ENCODE measurements around the gene ADGRB2.
"Not testable (repeated sequence)": the region's sequence is repeated elsewhere in the genome, so short reads cannot be mapped to it uniquely, and the experiment has no call there.

Gene ADGRB2

DNA sequence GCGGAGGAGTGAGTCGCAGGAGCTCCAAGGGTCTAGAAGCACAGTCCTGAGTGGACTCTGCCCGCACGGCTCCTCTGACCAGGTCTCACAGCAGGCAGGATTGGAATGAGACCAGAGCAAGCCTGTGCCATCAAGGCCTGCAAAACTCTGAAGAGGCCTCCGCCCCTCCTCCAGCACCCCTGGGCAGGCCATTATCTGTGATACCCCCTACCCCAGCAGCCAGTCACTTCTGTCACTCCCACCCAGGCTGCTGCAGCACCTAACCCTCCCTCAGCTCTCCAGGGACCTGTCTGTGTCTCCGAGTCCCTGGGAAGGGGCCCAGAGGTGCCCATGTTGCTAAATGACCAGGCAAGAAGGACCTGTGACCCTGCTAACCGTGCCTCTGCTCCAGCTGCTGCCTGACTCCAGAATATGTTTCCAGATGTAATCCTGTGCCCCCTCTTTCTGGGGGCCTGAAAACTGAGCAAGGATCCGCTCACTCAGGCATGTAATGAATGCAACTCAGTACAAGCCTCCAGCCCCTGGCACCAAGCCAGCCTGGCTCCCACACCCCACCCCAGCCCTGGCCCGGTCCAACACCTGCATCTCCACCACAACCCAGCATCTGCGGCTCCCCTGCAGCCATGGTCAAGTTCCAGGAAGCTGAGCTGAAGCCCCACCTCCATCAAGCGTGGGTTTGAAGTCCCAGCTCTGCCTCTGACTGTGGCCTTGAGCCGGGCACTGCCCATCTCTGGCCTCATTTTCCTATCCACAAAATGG lies 38.2 kb downstream of the ADGRB2 start:
- peak; percentile 11 to 62 (median 41) for DNase-seq

DNA sequence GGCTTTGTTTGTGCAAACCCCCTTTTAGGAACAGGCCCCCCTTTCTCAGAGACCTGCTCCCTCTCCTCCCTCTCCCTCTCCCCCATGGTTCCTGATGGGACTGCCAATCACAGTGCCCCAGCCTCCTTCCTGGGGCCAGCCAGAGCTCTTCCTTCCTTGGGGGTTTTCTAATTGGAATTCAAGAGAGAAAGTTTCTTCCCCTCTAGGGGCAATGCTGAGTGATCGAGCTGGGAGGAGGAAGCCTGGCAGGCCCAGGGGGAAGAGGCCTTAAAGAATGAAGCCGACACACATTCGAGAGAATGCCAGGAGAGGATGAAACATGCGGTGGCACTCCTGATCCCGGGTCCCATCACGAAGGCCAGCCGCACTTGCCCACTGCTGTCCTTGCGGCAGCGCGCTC lies 39.0 kb downstream of the ADGRB2 start:
- no peak for DNase-seq

DNA sequence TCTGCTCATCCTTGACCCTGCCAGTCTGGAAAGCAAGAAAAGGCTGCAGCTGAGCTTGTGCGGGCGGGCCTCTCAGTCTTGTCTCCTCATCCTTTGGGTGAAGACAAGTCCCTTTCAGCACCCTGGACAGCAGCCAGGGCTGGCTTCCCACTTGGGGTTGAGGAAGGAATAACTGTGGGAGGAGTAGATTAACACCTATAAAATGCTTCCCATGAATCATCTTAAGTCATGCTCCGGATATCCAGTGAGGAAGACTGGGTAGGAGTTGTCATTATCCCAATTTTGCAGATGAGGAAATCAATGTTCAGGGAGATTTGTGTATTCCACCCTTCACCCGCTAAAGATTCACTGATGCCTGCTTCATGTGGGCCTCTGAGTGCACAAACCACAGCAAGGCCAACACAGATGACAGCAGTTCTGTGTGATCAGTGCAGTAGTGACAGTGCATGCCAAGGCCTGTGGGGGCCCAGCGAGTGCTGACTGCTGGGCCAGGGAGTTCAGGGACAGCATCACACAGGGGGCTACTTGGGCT lies 40.2 kb downstream of the ADGRB2 start:
- DNase-seq: no peak

DNA sequence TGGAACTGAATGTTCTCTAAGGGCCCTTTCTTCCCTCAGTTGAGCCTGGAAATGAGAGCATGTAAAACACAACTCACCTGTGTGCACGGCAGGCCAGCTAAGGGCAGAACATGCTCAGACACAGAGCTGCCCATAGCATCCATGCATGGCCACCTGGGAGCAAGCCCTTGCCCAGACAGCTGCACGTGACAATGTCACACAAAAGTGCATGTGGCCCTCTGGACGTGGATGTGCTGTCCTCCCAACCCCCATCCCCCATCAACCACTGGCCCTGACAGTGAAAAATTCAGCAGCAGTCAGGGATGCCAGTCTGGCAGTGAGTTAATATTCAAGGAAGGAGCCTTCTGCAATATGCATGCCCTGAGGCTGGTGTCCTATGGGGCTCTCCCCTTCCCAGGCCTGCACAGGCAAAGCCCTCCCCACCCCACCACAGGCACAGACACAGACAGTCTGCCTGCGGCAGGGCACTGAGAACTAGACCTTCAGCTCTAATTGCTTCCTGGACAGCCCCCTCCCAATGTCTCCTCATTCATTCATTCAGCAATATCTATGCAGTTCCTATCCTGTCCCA lies 45.7 kb downstream of the ADGRB2 start:
- DNase-seq: peak in 1 of 3 experiments; percentile 21

DNA sequence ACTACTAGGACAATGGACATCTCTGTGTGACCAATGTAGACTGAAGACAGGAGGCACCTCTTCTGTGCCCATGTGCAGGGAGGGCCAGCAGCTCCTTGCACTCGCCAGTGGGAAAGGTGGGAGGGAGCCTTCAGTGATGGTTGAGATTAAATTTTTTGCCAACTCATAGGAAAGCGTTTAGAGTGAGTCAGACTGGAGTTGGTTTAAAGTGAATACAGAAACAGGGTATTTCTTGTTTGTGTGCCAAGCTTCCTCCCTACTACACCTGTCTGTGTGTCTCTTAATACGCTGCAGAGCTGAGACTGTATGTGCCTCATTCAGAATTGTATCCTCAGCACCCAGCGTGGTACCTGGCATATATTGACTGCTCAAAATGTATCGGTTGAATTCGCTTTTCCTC lies 46.8 kb downstream of the ADGRB2 start:
- no peak for DNase-seq

DNA sequence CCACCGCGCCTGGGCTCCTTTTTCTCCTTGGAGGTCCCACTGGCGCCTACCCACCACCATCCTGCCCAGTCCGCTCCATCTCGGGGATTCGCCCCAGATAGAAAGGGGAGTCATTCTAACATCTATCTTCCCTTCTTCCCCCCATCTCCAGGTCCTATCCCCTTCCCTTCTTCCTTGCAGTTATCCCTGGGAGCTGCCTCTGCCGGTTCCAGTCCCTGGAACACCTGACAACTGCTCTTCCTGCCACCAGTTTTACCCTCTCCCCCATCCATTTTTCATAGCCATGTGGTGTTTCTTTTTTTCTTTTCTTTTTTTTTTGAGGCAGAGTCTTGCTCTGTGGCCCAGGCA lies 48.3 kb downstream of the ADGRB2 start:
- DNase-seq: no peak

DNA sequence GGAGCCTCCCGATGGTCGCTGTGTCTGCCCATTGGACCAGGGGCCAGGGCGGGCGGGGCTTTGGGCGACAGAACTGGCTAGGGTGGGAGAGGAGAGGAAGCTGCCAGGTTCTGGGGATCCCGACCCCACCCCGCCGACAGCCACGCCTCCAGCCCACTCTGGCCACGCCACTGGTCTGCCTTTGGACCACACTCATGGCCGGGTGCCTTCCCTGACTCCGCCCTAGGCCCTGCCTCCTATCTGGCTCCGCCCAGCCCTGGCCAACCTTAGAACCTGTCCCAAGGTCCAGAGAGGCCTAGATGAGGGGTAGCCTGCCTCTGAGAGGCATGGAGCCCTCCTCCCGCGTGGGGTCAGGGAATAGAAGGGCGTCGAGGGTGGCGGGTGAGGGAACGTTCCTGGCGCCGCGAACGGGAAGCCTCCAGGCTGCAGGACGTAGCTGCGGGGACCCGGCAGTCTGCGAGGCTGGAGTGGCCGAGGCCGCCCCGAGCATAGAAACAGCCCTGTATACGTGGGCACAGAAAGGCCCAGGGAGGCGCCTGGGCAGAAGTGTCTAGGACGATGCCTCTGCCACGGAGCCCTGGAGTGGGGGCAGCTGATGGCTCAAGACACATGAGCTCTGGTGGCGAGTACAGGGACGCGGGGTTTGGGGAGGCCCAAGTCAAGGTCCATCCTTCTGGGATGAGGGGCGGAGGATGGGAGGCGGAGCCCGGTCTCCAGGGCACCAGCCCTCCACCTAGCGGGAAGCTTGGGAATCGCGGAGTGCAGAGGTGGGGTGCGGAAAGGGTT lies 48.9 kb downstream of the ADGRB2 start:
- DNase-seq: peak; percentile 70 to 87 (median 85)

DNA sequence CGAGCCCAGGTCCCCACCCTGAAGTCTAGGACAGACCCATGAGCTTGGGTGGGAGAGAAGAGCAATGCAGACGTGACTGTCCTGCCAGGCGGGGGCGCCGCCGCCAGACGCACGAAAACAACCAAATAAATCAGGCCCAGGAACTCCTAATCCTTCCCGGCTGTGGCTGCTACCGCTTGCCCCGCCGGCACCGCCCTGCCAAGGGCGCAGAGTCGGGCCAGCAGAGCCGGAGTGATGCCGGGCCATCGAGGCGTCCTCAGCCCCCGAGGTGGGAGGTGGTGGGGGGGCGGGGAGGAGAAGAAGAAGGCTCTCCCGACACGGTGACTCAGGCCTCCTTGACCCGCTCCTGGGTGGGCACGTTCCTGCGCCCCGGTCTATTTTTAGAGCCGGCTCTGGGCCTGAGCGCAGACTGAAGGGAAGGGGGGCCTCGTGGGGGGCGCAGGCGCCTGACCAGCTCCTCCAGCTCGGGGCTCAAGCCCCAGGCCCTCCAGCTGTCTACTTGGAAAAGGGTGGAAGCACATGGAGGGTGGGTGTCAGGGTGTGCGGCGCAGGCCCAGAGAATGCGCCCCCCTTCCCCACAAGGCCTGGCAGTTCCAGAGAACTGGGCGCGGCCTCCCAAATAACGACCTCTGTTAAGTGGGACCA lies 49.6 kb downstream of the ADGRB2 start:
- peak in 2 of 3 experiments; percentile 38 to 52 for DNase-seq

DNA sequence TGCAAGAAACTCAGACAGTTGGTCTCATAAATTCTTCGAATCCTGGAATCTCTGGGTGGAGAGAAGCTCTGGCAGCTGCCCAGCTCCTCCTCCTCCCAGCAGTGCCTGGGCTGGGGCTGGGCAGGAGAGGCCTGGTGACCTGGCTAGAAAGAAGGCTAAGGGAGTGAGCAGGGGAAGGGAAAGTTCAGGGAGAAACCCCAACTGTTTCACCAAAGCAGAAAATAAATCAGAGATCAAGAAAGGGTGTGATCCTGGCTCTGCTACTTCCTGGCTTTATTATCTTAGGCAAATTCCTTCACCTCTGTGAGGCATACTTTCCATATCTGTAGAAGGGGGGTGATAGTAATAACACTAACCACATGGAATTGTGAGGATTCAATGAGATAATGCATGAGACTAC lies 51.5 kb downstream of the ADGRB2 start:
- no peak for DNase-seq

DNA sequence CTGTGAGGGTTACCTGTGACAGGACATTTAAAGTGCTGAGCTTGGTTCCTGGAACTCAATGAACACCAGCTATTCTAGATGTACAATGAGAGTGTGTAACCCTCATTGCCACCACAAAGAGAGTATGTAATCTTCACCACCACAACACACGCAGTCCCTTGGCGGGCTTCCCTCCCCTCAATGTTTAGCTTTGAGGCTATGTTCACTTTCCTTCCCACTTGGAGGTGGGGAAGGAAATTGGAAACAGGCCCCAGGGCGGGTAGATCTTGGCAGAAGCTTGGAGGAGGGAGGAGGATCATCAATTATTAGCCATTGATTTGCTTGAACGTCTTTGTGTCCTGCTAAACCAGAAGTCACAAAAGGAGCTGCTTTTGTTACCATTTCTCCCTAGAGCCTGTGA lies 52.1 kb downstream of the ADGRB2 start:
- DNase-seq: no peak

DNA sequence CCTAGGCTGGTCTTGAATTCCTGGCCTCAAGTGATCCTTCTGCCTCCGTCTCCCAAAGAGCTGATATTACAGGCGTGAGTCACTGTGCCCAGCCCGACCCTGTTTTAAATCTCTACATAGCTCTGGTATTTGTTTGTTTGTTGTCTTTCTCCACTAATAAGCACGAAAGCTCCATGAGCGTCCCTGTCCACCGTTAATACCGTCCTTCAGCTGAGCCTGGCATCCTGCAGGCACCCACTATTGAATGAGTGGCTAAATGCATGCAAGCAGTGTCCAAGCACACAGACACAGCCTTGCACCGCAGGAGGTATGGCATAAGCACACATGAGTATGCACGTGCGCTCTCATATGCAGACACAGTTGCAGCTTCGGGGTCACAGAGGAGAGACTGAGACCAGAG lies 55.8 kb downstream of the ADGRB2 start:
- peak; percentile 15 to 84 (median 66) for DNase-seq

DNA sequence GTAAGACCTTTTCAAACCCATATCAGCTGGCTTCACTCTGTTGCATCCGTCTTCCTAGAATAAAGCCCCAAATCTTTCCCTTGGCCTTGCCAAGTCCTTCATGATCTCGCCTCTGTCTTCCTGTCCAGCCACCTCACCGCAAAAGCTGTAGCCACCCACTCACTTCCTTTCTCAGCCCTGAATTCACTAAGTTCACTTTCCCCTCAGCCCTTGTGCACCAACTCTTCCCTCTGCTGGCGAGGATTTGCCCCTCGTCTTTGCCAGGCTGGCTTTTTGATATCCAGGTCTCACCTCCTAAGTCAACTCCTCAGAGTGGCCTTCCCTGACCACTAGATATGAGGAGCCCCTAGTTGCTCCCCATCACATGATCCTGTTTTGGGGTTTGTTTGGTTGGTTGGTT lies 56.4 kb downstream of the ADGRB2 start:
- DNase-seq: no peak

DNA sequence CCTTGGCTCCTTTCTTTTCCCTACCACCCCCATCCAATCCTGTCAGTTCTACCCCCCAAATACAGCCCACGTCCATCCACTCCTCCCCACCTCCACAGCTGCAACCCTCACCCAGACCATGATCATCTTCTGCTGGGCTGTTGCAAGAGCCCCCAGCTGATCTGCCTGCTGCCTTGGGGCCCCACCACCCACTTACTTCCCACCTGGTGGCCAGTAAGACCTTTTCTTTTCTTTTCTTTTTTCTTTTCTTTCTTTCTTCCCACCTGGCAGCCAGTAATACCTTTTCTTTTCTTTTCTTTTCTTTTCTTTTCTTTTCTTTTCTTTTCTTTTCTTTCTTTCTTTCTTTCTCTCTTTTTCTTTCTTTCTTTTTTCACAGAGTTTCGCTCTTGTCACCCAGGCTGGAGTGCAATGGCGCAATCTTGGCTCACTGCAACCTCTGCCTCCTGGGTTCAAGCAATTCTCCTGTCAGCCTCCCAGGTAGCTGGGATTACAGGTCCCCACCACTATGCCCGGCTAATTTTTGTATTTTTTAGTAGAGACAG lies 57.0 kb downstream of the ADGRB2 start:
- not testable (repeated sequence) for DNase-seq

DNA sequence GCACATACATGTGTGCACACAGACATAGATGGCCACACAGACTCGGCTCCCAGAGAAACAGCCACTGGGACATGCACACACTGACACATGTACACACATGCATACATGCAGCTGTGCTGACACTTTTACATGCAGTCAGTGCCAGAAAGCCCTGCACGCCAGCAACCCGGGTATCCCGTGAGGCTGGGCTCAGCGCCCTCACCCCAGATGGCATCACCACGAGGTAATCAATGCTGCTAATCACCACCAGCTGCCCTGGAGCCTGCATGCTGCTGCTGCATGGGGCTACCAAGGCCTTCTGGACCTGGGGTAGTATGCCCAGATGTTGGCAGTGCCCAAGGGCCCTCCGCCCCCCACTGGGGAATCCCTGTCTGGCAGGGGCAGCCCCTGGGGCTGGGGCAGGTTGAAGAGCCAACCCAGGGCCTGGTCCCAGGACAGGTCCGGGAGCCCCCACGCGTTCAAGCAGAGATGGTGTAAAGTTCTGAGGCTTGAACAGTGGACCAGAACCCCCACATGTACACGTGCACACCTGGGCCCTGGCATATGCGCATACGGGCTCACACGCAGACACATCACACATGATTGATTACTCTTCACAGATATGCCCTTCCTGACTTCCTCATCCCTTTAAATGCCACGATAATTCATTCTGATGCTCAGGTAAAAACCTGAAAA lies 57.6 kb downstream of the ADGRB2 start:
- DNase-seq: no peak

DNA sequence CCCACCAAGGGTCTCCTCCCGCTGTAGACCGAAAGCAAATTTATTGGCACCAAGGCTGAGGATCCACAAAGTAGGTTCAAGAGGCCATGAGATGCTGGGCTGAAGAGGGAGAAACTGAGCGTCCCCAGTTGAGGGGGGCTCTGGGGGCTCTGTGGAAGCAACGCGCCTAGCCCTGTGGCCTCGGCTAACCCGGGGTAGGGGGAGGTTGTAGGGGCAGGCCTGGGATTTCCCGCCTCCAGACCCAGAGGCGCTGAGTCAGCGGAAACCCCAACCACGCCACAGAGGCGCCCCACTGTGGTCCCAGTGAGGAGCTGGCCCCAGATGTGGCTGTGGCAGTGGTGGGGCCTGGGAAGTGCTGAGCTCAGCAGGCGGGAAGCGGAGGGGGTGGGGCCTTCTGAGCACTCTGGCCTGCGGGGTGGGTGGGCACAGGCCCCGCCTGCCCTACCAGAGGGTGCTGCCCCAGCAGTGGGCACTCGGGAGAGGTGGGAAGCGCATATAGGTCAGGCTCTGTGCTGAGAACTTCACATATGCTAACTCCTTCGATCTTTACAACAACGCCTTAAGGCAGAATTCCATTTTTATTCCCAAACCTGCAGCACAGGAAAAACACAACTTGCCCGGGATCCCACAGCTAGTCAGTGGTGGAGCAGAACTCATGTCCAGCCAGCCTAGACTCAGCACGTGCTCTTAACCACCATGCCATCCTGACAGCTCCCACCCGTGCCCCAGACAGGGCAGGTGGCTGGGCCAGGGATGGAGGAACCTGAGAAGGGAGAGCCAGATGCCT lies 58.9 kb downstream of the ADGRB2 start:
- DNase-seq: no peak

DNA sequence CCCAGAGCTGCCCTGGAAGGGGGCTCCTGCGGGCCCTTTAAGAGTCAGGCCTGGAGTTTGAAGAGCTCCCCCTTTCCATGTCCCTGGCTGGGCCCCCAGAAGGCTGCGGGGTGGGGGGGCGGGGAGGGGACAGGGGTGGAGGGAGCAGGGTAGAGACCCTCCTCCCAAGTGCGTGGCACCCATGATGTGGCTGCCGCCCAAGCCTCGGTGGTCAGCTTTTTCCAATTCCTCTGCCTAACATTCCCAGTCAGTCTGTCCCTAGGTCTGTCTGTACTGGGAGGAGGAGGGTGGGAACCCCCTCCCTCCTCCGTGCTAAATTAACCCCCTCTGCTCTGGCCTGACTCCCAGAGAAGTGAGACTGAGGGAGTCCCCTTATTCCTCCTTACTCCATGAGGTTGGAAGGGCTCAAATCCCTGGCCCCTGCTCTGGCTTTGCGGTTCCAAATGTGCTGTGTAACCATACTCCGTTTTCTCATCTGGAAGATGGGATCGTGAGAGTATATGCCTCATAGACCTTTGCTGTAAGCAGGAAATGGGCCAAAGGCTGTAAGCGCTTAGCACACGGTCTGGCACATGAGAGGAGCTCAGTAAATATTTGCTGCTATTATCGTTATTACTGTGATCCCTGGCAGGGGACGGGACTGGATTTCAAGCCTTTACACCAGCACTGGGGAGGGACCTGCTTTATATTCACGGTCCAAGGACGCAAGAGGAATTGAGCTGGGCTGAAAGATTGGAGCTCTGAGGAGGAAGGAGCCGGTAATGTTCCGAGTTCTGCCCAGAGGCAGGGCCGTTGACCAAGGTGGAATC lies 59.7 kb downstream of the ADGRB2 start:
- peak in 2 of 3 experiments; percentile 22 to 44 for DNase-seq

DNA sequence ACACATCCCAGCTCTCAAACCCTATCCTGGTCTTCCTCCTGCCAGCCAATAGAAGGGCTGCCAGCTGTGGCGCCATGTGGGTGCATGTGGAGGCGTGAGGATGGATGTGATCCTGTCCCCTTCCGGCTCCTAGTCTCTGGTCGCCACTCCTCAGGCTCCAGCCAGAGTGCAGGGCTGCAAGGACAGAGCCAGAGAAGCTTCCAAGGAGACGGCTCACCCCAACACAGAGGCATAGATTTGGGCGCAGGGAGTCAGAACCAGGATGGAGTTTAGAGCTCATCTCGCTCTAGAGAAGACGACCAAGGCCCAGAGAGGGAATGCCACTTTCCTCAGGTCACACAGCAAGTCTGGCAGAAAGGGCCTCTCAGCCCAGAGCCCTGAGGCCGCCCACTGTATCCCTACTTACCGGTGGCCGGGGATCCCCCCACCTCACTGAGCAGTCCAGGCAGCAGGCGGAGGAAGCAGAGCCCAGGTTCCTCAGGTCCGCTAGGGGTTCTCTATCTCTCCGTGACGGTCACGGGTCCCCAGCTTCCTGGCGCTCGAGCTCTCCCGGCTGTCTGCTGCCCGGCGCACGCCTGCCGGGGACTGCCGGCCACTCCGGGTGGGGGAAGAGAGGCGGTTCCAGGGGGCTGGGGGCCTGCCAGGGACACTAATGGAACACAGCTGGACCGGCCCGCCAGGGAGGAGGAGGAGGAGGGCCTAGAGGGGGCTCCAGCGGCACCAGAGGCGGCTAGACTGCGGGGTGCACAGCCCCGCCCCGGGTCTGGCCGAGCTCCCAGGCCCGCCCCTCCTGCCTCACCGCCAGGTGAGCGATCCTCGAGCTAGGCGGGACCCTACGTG lies 60.5 kb downstream of the ADGRB2 start, which contains the start of gene COL16A1:
Gene COL16A1, minus strand, starts transcription at position 587 of the 840 bp plus-strand sequence. CDS start 1,824 bp downstream, outside the sequence.
- DNase-seq: peak in 2 of 3 experiments; percentile 10 to 15

DNA sequence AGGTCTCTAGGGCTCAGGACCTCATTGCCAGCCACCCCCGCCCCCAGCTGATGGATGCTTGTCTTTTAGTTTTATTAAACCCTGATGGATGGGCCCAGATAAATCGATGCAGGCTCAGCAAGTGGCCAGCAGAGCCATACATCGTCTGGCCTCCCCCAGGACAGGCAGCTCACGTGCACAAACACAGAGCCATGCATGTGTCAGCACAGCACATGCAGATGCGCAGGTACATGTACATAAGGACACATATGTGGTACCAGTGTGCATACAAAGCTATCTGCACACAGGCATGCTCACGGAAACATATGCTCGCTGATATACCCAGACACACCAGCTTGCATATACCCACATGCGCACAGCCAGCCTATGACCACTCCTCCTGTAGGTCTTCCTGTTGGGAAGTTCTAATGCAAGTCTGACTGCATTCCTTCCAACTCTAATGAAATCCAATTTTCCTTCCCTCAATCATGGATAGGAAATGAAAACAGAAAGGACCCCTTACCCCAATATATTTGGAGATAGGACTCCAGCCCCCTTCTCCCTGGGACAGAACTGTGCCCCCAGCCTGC lies 61.2 kb downstream of the ADGRB2 start:
- DNase-seq: no peak
